GM12873 (cell line): ENCODE data around the gene ZCCHC17.

Experiments
- TF ChIP-seq, protein P1 (sequence below): IDR thresholded peaks from 2 replicates; pipeline ENCODE4 v1.5.1; 2012; ENCODE audit warnings: low read depth, mild to moderate bottlenecking, moderate library complexity, low read length, control low read depth; ENCODE audit not compliant: insufficient read depth; ENCODE audit errors: missing control alignments

Gene ZCCHC17

DNA sequence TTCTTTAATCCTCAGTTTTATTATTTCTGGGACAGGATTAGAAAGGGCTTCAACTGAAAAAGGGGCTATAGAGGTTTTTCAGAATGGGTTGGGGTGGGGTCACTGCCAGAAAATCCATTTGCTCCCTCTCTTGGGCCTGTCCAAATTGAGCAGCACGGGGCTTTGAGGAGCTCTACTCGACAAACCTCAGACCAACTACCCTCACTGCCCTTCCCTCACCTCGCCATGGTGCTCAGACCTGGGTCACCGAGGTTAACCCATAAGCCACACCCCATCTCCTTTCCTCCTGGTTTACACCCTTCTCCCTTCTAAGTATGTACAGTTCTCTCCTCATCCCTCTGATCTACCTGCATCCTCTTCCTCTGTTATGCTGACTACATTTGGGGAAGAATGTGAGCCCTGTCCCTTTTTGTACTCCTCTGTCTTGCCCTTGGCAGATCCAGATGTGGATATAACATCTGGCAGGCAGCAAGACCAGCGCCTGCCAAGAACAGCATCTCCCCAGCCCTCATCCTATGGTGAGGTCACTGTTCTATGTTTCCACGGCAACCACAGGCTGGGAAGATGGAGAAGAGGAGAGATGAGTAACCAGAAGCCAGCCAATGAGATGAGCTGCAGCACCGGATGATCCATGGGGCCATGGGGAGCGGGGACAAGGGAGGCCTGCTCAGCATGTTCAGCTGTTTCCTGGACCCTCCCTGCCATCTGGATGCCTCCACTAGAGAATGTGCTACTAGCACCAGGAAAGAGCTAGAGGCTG, 79.7 kb downstream of the ZCCHC17 start:
- TF ChIP-seq, protein P1, sequence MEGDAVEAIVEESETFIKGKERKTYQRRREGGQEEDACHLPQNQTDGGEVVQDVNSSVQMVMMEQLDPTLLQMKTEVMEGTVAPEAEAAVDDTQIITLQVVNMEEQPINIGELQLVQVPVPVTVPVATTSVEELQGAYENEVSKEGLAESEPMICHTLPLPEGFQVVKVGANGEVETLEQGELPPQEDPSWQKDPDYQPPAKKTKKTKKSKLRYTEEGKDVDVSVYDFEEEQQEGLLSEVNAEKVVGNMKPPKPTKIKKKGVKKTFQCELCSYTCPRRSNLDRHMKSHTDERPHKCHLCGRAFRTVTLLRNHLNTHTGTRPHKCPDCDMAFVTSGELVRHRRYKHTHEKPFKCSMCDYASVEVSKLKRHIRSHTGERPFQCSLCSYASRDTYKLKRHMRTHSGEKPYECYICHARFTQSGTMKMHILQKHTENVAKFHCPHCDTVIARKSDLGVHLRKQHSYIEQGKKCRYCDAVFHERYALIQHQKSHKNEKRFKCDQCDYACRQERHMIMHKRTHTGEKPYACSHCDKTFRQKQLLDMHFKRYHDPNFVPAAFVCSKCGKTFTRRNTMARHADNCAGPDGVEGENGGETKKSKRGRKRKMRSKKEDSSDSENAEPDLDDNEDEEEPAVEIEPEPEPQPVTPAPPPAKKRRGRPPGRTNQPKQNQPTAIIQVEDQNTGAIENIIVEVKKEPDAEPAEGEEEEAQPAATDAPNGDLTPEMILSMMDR: no peak

DNA sequence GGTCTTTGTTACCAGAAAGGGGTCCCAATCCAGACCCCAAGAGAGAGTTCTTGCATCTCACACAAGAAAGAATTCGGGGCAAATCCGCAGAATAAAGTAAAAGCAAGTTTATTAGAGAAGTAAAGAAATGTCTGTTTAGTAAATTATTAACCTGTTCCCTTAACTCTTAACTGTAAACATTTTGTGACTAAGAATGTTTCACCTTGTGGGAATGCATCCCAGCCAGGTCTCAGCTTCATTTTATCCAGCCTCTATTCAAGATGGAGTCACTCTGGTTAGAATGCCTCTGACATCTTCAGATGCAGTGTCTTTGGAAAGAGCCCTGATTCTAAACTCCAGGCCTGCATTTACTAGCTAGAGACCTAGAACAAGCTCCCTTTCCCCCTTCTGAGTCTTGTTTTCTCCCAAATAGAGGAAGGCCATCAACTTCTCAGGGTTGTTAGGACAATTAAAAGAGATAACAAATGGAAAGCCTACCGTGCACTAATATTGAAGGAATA, 80.6 kb downstream of the ZCCHC17 start:
- TF ChIP-seq, protein P1: no peak

DNA sequence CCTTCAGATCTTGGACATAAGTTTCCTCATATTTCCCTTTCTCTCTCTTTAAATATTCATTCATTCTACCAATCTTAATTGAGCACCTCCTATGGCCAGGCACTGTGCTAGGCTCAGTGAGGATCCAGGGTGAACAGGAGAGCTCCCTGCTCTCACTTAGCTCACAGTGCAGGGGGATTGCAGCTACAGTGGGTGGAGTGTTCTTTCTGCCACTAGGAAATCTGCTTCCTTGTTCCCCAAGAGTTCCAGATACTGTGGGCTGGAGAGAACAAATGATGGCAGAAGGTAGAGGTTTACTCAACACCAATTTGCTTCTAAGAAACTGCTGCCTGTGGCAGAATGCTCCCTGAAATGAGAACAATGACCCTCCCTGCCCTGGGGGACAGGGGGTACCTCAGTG, 81.2 kb downstream of the ZCCHC17 start:
- TF ChIP-seq, protein P1: no peak

DNA sequence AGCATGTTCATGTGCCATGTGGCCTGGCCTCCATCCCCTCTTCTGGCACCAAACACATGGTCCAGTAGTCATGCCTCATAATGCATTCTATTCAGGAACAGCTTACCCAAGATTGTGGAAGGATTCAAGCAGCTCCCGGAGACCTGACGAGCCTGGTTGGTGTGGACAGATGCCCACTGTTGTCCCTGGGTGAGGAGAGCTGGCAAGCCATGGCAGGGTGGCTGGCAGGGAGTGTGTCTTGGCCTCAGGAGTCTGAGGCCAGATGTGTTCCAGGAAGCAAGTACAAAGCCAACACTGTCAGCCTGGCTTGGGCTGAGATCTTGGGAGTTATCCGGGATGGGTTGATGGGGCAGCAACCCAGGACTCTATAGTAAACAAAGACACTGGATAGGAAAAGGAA, 83.3 kb downstream of the ZCCHC17 start:
- TF ChIP-seq, protein P1: no peak

DNA sequence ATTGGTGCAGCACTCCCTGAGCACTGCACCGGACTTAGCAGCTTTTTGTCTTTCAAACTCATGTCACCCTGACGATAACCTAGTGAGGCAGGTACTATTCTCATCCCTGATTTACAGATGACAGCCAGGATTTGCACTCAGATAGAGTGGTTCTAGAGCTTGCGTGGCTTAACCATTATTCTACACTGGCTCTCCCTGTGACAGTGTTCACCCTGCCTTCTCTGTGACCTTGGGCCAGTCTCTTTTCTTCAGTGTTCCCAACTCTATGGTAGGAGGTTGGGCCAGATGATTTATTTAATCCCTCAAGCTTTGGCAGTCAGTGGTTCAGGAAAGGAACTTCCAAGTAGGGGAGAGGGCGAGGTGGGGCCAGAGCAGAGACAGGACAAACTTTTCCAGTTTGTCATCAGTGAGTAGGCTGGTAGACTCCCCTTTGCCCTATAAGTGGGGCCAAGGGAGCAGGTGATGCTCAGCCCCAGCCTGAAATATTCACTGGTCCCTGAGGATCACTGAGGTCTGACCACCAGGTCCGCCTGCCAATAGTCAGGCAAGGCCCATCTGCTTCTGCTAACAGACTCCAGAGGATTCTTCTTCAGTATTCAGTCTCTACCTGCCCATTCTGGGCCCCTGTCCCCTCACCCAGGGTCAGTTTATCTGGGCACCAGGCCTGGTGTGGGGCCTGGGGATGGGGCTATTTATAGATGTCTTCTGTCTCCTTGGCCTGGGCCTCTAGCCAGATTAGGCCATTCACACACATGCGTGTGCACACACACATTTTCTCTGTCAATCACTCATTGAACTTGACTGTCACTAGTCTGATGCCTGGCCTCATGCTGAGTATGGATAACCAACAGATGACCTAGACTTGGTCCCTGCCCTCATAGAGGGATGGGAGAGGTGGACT, 84.8 kb downstream of the ZCCHC17 start:
- TF ChIP-seq, protein P1: no peak

DNA sequence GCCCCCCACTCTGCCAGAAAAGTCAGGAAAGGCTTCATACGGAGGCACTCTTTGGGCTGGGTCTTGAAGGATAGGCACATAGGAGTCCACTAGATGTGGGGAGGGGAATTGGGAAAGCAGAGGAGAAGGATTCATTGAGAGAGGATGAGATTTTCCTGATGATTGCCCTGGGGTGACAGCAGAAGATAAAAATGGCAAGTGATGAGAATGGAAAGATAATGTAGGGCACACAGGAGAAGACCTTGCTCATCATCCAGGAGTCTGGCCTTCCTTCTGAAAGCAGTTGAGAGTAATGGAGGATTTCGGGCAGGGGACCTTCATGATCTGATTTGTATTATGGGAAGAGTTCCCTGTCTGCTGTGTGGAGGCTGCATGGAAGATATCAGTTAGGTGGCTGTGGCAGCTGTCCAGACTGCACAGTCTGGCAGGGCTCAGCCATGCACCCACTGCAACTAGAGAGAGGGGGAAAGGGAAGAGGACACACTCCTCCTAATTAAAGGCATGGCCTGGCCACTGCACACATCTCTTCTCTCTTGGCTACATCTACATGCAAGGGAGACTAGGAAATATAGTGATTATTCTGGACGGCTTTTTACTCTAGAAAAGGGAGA, 85.7 kb downstream of the ZCCHC17 start:
- TF ChIP-seq, protein P1: no peak

DNA sequence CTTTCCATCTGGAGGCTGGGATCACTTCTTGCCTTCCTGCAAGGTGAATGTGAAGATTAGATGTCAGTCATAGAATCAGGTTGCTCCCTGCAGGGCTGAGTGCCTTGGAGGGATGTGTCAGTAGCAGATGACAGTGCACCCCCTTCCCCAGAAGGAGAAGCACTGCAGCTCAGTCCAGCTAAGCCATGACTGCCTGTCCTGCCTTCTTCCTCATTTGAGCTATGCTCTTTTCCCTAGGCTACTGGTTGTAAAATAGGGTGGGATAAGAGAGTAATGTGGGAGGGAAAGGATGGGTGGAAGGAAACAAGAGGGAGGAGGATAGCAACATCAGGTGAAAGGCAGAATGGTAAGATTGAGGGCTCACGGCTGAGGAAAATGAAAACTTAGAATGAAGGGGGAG, 87.1 kb downstream of the ZCCHC17 start:
- TF ChIP-seq, protein P1: no peak
